Colon (tissue), 2 donors: Measurements from ENCODE around the gene SUSD4.

Source experiments
- FAIRE-seq: peaks from 2 replicates; lab custom pipeline; 2012; peaks lifted over from hg19 to GRCh38; lab: Jason Lieb, UNC
- donor health status: control.
- donor health status: control.

SUSD4 gene

GRCh38 chr1:223249854-223250631 is 113.9 kb downstream of the SUSD4 start:
- FAIRE-seq: no peak

GRCh38 chr1:223248770-223249140 is 115.2 kb downstream of the SUSD4 start:
- FAIRE-seq: no peak

GRCh38 chr1:223248001-223248769 is 115.8 kb downstream of the SUSD4 start:
- FAIRE-seq: no peak

- FAIRE-seq: no peak
Observed at GRCh38 chr1:223246476-223247112, 117.4 kb downstream of the SUSD4 start.

- FAIRE-seq: no peak
Observed at GRCh38 chr1:223245983-223246382, 118.0 kb downstream of the SUSD4 start.

- no peak for FAIRE-seq
Observed at GRCh38 chr1:223245411-223245810, 118.6 kb downstream of the SUSD4 start.

- FAIRE-seq: no peak
Observed at GRCh38 chr1:223244366-223245103, 119.4 kb downstream of the SUSD4 start.

- no peak for FAIRE-seq
Observed at GRCh38 chr1:223243441-223244050, 120.4 kb downstream of the SUSD4 start.

- FAIRE-seq: no peak
Observed at GRCh38 chr1:223242971-223243370, 121.0 kb downstream of the SUSD4 start.

- no peak for FAIRE-seq
Observed at GRCh38 chr1:223242382-223242955, 121.5 kb downstream of the SUSD4 start.

GRCh38 chr1:223240122-223240521 is 123.9 kb downstream of the SUSD4 start:
- no peak for FAIRE-seq

GRCh38 chr1:223235091-223235490 is 128.9 kb downstream of the SUSD4 start:
- no peak for FAIRE-seq

- FAIRE-seq: no peak
Observed at GRCh38 chr1:223234534-223234933, 129.4 kb downstream of the SUSD4 start.

GRCh38 chr1:223234170-223234514 is 129.8 kb downstream of the SUSD4 start:
- no peak for FAIRE-seq

- FAIRE-seq: no peak
Observed at GRCh38 chr1:223233410-223234169, 130.4 kb downstream of the SUSD4 start.

- FAIRE-seq: no peak
Observed at GRCh38 chr1:223233019-223233409, 131.0 kb downstream of the SUSD4 start.

GRCh38 chr1:223231581-223231980 is 132.4 kb downstream of the SUSD4 start:
- FAIRE-seq: no peak

- no peak for FAIRE-seq
Observed at GRCh38 chr1:223231011-223231572, 132.9 kb downstream of the SUSD4 start.

GRCh38 chr1:223230161-223230881 is 133.7 kb downstream of the SUSD4 start:
- FAIRE-seq: no peak

- FAIRE-seq: no peak
Observed at GRCh38 chr1:223229756-223230155, 134.2 kb downstream of the SUSD4 start.
